Nephron (organoid): Measurements from ENCODE around the gene TOM1L2.

Experiments used
- H3K27ac Mint-ChIP-seq, 3 experiments: 2 replicates each; pipeline ENCODE4 v1.8.0; 2020; ENCODE audit warnings: mixed read lengths in 3 of 3, mild to moderate bottlenecking in 2 of 3, moderate library complexity in 1 of 3
- H3K27me3 Mint-ChIP-seq: 2 replicates; pipeline ENCODE4 v1.8.0; 2021; ENCODE audit warnings: low read depth, mild to moderate bottlenecking, moderate library complexity, mixed read lengths
- H3K36me3 Mint-ChIP-seq: 2 replicates; pipeline ENCODE4 v1.8.0; 2020; ENCODE audit warnings: low read depth, mixed read lengths
- H3K4me1 Mint-ChIP-seq: 2 replicates; pipeline ENCODE4 v1.8.0; 2020; ENCODE audit warnings: mixed read lengths
- H3K4me3 Mint-ChIP-seq, 3 experiments: 2 replicates each; pipeline ENCODE4 v1.8.0; 2020; ENCODE audit warnings: mild to moderate bottlenecking in 3 of 3, mixed read lengths in 3 of 3, moderate library complexity in 2 of 3
- H3K9me3 Mint-ChIP-seq: 2 replicates; pipeline ENCODE4 v1.8.0; 2020; ENCODE audit warnings: mixed read lengths
- TF ChIP-seq, protein P1 (sequence below), 3 experiments: fragments of 200-600 bp; sonication (generic); IDR thresholded peaks; one replicate each; pipeline ENCODE4 v1.5.0; 2021; ENCODE audit warnings: antibody characterized with exemption in 3 of 3; ENCODE audit not compliant: unreplicated experiment in 3 of 3

Gene TOM1L2

DNA sequence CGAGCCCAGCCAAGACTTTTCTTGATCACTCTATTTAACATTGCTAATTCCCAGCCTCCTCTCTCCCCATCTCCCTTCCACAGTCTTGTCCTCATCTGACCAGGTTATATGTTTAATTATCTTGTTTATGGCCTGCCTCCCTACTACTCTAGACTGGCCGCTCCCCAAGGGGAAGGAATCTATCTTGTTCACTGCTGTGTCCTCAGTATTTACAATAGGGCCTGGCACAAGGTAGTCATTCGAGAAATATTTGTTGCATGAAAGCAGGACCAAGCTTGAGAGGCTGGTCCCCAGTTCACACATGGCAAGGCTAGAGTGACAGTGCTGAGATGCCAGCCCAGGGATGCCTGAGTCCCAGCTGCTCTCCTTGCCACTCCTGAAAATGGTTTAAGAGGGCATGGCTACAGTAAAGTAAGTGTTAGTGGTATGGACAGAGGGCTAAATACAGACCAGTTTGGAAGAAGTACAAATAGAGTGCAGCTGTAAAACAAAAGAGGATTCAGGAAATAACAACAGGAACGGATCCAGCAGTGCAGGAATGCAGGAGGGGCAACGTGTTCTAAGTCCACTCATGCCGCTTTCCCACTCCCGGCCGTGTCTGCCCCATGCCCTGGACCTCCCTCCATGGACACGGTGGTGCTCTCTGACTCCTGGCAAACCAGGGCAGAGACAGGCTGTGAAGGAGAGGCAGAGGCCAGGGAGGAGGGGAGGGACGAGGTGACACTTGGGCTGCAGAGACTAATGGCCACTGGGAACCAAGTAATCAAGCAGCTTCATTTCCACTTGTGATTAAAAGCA is 65.6 kb downstream of the TOM1L2 start:
- Mint-ChIP-seq H3K27me3 (no peaks in the 10 kb centered on the region), H3K4me3 (no peak overlapping the region), H3K4me1 (peaks cover 30% of the 10 kb centered on the region), H3K27ac (peak overlapping the region in 2 of 3 experiments; percentile 45 to 56), H3K9me3 (no peaks in the 10 kb centered on the region), H3K36me3 (peaks cover 18% of the 10 kb centered on the region)
- TF ChIP-seq, protein P1, sequence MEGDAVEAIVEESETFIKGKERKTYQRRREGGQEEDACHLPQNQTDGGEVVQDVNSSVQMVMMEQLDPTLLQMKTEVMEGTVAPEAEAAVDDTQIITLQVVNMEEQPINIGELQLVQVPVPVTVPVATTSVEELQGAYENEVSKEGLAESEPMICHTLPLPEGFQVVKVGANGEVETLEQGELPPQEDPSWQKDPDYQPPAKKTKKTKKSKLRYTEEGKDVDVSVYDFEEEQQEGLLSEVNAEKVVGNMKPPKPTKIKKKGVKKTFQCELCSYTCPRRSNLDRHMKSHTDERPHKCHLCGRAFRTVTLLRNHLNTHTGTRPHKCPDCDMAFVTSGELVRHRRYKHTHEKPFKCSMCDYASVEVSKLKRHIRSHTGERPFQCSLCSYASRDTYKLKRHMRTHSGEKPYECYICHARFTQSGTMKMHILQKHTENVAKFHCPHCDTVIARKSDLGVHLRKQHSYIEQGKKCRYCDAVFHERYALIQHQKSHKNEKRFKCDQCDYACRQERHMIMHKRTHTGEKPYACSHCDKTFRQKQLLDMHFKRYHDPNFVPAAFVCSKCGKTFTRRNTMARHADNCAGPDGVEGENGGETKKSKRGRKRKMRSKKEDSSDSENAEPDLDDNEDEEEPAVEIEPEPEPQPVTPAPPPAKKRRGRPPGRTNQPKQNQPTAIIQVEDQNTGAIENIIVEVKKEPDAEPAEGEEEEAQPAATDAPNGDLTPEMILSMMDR (IDR thresholded peaks at IDR 0.05; ENCODE audit: unreplicated experiment in 3 of 3) = no peak

DNA sequence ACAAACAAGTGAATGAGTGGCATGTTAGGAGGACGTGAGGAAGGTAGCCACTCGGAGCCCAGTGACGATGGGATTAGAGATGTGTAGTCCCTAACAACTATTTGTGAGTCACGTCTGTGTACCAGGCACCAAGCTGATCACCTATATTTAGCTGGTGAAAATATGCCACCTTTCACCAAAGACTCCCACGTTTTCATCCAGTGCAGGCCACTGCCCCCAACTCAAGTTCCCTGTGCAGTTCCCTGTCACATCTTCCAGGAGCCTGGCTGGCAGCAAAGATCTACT is 67.2 kb downstream of the TOM1L2 start:
- Mint-ChIP-seq H3K4me1 (peaks cover 36% of the 10 kb centered on the region), H3K9me3 (no peaks in the 10 kb centered on the region), H3K4me3 (no peak overlapping the region), H3K36me3 (peaks cover 13% of the 10 kb centered on the region), H3K27ac (no peak overlapping the region), H3K27me3 (no peaks in the 10 kb centered on the region)
- TF ChIP-seq, protein P1 (IDR thresholded peaks at IDR 0.05; ENCODE audit: unreplicated experiment in 3 of 3) = no peak

DNA sequence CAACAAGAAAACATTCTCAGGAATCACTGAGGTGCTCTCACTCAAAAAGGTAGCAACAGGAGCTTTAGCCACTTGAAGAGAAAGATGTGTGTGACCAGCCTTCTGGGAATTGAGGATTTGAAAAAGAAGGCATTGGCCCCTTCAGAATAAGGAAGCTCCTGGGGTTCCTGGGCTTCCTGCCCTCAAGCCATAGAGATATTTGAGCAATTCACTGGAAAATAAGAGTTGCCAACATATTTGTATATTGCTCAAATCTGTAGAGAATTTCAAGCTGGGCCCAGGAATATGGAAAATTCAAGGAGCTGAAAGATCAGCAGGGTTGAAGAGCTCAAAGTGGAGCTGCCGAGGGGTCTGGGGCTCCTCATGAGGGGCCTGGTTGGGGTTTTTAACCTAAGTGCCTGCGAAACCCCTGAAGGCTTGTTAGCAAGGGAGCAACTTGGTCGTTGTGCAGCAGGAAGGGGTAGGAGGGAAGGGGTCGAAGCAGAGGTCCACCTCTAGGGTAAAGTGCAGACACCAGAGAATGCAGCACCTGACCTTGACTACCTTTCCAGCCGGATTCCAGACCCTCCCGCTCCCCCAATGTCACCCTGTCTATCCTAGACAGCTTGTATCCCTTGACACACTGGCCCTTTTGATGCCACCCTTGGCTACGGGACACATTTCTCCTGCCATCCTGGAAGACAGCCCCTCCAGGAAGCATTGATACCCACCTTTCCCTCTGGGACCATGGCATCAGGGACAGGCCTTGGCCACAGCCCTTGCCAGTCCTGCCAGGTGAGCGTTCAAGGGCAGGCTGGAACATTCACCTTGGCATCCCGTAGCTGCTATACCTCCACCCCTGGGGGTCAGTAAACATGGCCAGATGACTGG is 67.8 kb downstream of the TOM1L2 start:
- Mint-ChIP-seq H3K27me3 (peaks cover 3% of the 10 kb centered on the region), H3K9me3 (no peaks in the 10 kb centered on the region), H3K27ac (no peak overlapping the region), H3K4me3 (no peak overlapping the region), H3K36me3 (peaks cover 13% of the 10 kb centered on the region), H3K4me1 (peaks cover 40% of the 10 kb centered on the region)
- TF ChIP-seq, protein P1 (IDR thresholded peaks at IDR 0.05; ENCODE audit: unreplicated experiment in 3 of 3) = no peak

DNA sequence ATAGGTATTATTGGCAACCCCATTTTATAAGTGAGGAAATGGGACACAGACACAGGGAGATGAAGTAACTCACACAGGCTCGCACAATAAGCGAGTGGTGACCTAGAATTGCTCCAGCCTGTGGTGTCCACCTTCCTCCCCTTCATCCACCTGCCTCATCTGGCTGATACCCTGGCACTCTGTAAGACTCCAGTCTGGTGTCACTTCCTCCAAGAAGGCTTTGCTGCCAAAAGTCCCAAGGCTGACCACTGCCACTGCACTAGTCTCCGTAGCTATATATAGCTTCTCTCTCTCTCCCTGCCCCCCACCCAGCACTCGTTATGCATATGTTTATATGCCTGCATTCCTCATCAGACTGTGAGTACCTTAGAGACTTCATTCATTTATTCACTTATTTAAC is 69.3 kb downstream of the TOM1L2 start:
- Mint-ChIP-seq H3K27me3 (peaks cover 4% of the 10 kb centered on the region), H3K9me3 (no peaks in the 10 kb centered on the region), H3K27ac (peak overlapping the region in 1 of 3 experiments; percentile 28), H3K4me3 (no peak overlapping the region), H3K36me3 (peaks cover 20% of the 10 kb centered on the region), H3K4me1 (peaks cover 48% of the 10 kb centered on the region)
- TF ChIP-seq, protein P1 (IDR thresholded peaks at IDR 0.05; ENCODE audit: unreplicated experiment in 3 of 3) = no peak

DNA sequence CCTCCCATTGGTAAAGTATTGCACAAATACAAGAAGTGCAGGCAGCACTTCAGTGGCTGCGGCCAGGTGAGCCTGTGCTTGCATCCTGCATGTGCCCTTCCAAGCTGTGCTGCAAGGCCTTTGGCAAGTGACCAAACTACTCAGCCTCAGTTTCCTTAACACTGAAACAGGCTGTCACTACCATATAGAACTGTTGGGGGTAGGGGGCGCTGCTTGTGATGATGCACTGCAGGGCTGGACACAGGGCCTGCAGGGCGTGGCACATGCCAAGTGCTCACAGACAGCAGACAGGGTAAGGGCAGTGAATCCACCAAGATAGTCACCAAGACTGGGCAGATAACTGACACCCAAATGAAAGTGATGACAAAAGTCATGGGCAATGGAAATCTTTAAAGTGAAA is 69.8 kb downstream of the TOM1L2 start:
- Mint-ChIP-seq H3K9me3 (no peaks in the 10 kb centered on the region), H3K27ac (peak overlapping the region in 1 of 3 experiments; percentile 28)
- TF ChIP-seq, protein P1 (IDR thresholded peaks at IDR 0.05; ENCODE audit: unreplicated experiment in 3 of 3) = no peak

More for the DNA sequence above, 69.8 kb downstream of the TOM1L2 start:
- peaks cover 4% of the 10 kb centered on the region for H3K27me3 Mint-ChIP-seq
- peaks cover 47% of the 10 kb centered on the region for H3K4me1 Mint-ChIP-seq
- H3K4me3 Mint-ChIP-seq = no peak overlapping the region
- peaks cover 23% of the 10 kb centered on the region for H3K36me3 Mint-ChIP-seq
